ENCODE data around the gene REEP3. TPM values are rescaled to one million over a fixed set of nuclear protein-coding genes. Genes with fewer than 3 reads are reported as not detected.

The REEP3 gene
- total RNA-seq, 1 donor from 2014 or later: 36.7 TPM

GRCh38 chr10:63573068-63573697 is 52.0 kb downstream of the REEP3 start:
- DNase-seq (ENCODE audit: low read depth, low spot score): no peak
- no peaks in the 10 kb centered on the region for H3K27me3 Mint-ChIP-seq (ENCODE audit: low read depth)
- peaks cover 3% of the 10 kb centered on the region for H3K9me3 Mint-ChIP-seq
- no peak overlapping the region for H3K4me3 Mint-ChIP-seq
- H3K4me1 Mint-ChIP-seq: peaks cover 18% of the 10 kb centered on the region
- TF ChIP-seq CTCF (conservative IDR thresholded peaks at IDR 0.05): no peak
- peaks cover 9% of the 10 kb centered on the region for H3K36me3 Mint-ChIP-seq (ENCODE audit: low read depth)
- peak overlapping the region; percentile 53 for H3K27ac Mint-ChIP-seq (ENCODE audit: unreplicated experiment)

GRCh38 chr10:63574011-63574410 is 52.8 kb downstream of the REEP3 start:
- H3K4me1 Mint-ChIP-seq: peaks cover 18% of the 10 kb centered on the region
- H3K27ac Mint-ChIP-seq (ENCODE audit: unreplicated experiment): no peak overlapping the region
- DNase-seq (ENCODE audit: low read depth, low spot score): no peak
- no peak for TF ChIP-seq CTCF (conservative IDR thresholded peaks at IDR 0.05)
- H3K9me3 Mint-ChIP-seq: peaks cover 3% of the 10 kb centered on the region
- no peaks in the 10 kb centered on the region for H3K27me3 Mint-ChIP-seq (ENCODE audit: low read depth)
- H3K4me3 Mint-ChIP-seq: no peak overlapping the region
- H3K36me3 Mint-ChIP-seq (ENCODE audit: low read depth): peaks cover 9% of the 10 kb centered on the region

- Mint-ChIP-seq H3K4me1 (peaks cover 18% of the 10 kb centered on the region), H3K4me3 (no peak overlapping the region), H3K27ac (ENCODE audit: unreplicated experiment) (no peak overlapping the region), H3K36me3 (ENCODE audit: low read depth) (peaks cover 9% of the 10 kb centered on the region), H3K9me3 (peaks cover 3% of the 10 kb centered on the region), H3K27me3 (ENCODE audit: low read depth) (no peaks in the 10 kb centered on the region)
- TF ChIP-seq CTCF (conservative IDR thresholded peaks at IDR 0.05): no peak
- DNase-seq (ENCODE audit: low read depth, low spot score): no peak
Observed at GRCh38 chr10:63576501-63576900, 55.3 kb downstream of the REEP3 start.

GRCh38 chr10:63578501-63578900 is 57.3 kb downstream of the REEP3 start:
- peaks cover 6% of the 10 kb centered on the region for H3K4me1 Mint-ChIP-seq
- H3K36me3 Mint-ChIP-seq (ENCODE audit: low read depth): peaks cover 9% of the 10 kb centered on the region
- H3K27me3 Mint-ChIP-seq (ENCODE audit: low read depth): no peaks in the 10 kb centered on the region
- H3K27ac Mint-ChIP-seq (ENCODE audit: unreplicated experiment): no peak overlapping the region
- H3K4me3 Mint-ChIP-seq: no peak overlapping the region
- no peak for DNase-seq (ENCODE audit: low read depth, low spot score)
- H3K9me3 Mint-ChIP-seq: peaks cover 3% of the 10 kb centered on the region
- TF ChIP-seq CTCF (conservative IDR thresholded peaks at IDR 0.05): no peak

- no peak for DNase-seq (ENCODE audit: low read depth, low spot score)
- H3K4me1 Mint-ChIP-seq: peaks cover 5% of the 10 kb centered on the region
- TF ChIP-seq CTCF (conservative IDR thresholded peaks at IDR 0.05): no peak
- H3K27ac Mint-ChIP-seq (ENCODE audit: unreplicated experiment): no peak overlapping the region
- peaks cover 3% of the 10 kb centered on the region for H3K9me3 Mint-ChIP-seq
- H3K36me3 Mint-ChIP-seq (ENCODE audit: low read depth): peaks cover 9% of the 10 kb centered on the region
- no peak overlapping the region for H3K4me3 Mint-ChIP-seq
- H3K27me3 Mint-ChIP-seq (ENCODE audit: low read depth): no peaks in the 10 kb centered on the region
Observed at GRCh38 chr10:63579371-63580014, 58.3 kb downstream of the REEP3 start.

Measured in neural crest cell (in vitro differentiated cells).